Uterus (tissue), 2 donors: ENCODE measurements around the gene FBRSL1.

ENCODE experiments used
- POLR2A ChIP-seq, 2 donors: fragments of 450-650 bp; IDR thresholded peaks; one replicate each; pipeline ENCODE4 v1.6.1; 2016; ENCODE audit warnings: antibody characterized with exemption in 2 of 2, mild to moderate bottlenecking in 1 of 2, moderate library complexity in 1 of 2
- TF ChIP-seq, protein P1 (sequence below), 4 experiments: fragments of 200-600 bp in 2 of 4; fragments of 450-650 bp in 2 of 4; sonication (generic) in 2 of 4; IDR thresholded peaks; one replicate each; pipeline ENCODE4 v1.5.1; 2016 to 2019; ENCODE audit warnings: antibody characterized with exemption in 4 of 4, mild to moderate bottlenecking in 2 of 4, moderate library complexity in 1 of 4

DNA sequence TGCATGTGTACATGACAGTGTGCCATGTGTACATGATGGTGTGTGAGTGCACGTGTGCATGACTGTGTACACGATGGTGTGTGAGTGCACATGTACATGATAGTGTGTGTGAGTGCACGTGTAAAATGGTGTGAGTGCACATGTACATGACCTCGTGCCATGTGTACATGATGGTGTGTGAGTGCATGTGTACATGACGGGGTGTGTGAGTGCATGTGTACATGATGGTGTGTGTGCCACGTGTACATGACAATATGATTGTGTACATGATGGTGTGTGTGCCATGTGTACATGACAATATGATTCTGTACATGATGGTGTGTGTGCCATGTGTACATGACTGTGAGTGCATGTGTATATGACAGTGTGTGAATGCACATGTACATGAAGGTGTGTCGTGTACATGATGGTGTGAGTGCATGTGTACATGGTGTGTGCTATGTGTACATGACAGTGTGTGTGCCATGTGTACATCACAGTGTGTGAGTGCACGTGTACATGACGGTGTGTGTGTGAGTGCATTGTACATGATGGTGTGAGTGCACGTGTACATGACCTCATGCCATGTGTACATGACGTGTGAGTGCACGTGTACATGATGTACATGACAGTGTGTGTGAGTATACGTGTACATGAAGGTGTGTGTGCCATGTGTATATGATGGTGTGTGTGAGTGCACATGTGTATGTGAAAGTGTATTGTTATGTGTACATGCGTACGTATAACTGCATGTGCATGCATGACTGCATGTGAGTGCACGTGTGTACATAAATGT lies 46.3 kb downstream of the FBRSL1 start:
- TF ChIP-seq POLR2A (IDR thresholded peaks at IDR 0.05): no peak
- TF ChIP-seq, protein P1, sequence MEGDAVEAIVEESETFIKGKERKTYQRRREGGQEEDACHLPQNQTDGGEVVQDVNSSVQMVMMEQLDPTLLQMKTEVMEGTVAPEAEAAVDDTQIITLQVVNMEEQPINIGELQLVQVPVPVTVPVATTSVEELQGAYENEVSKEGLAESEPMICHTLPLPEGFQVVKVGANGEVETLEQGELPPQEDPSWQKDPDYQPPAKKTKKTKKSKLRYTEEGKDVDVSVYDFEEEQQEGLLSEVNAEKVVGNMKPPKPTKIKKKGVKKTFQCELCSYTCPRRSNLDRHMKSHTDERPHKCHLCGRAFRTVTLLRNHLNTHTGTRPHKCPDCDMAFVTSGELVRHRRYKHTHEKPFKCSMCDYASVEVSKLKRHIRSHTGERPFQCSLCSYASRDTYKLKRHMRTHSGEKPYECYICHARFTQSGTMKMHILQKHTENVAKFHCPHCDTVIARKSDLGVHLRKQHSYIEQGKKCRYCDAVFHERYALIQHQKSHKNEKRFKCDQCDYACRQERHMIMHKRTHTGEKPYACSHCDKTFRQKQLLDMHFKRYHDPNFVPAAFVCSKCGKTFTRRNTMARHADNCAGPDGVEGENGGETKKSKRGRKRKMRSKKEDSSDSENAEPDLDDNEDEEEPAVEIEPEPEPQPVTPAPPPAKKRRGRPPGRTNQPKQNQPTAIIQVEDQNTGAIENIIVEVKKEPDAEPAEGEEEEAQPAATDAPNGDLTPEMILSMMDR (IDR thresholded peaks at IDR 0.05): no peak
